NCI-H526 treated with DMSO at 0.1 percent for 48 hours (cell line): ENCODE measurements around the gene PGA5.
A peak's percentile ranks its signal among the peaks of the same experiment; 100 is the strongest.

ENCODE experiments used
- DNase-seq: peaks from one replicate; lab custom pipeline; 2025; lab: John Stamatoyannopoulos, UW

PGA5 gene

GRCh38 chr11:61294717-61295595 lies 54.0 kb downstream of the PGA5 start, which contains the start of gene VWCE:
Gene VWCE (minus strand): TSS chr11:61295316. CDS start chr11:61295037, 279 bp downstream.
- peak; percentile 84 for DNase-seq

DNA sequence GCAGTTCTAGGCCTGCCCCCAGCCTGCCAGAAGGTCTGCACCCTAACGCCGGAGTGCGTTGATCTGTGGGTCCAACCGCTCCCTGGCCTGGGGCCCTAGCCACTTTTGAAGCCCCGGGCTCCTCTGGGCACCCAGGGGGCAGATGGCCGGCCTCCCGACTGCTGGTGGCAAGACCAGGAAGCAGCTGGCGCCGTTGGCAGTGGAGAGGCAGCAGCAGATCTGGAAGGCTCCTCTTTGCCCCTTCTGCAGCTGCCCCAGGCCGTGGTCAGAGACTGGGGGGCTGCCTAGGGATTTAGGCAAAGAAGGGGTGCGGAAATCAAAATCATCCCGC lies 54.6 kb downstream of the PGA5 start:
- DNase-seq, result no peak

GRCh38 chr11:61297341-61297740 lies 56.4 kb downstream of the PGA5 start:
- DNase-seq, result no peak

DNA sequence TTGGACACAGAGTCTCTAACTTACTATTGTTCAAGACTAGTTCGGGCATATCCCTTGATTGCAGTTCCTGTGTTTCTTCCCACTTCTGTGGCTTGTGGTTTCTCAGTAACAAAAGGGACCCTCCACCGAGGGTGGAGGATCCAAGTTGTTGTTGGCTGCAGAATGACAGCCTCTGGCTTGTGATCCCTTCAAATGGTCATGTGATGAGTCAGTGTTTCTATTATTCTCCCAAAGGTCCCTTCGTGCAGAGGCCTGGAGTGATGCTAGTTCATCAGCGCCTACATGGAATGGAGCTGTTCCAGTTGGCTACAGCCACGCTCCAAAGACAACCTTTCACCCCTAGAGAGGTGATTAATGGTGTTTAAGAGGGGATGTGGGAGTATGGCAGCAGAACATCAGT lies 56.8 kb downstream of the PGA5 start:
- DNase-seq, result no peak

GRCh38 chr11:61298663-61299244 lies 57.8 kb downstream of the PGA5 start:
- DNase-seq, result no peak
